Activated CD4-positive, alpha-beta T cell treated with anti-CD3 and anti-CD28 coated beads, Interleukin-2, amount 50 U/mL, for 1 hour (primary cell): ENCODE data around the gene MINPP1.
"Not testable (repeated sequence)": the region's sequence is repeated elsewhere in the genome, so short reads cannot be mapped to it uniquely, and the experiment has no call there.

ENCODE experiments used
- DNase-seq: peaks from one replicate; pipeline ENCODE4 v3.0.0-alpha.2; 2020

The MINPP1 gene, protein sequence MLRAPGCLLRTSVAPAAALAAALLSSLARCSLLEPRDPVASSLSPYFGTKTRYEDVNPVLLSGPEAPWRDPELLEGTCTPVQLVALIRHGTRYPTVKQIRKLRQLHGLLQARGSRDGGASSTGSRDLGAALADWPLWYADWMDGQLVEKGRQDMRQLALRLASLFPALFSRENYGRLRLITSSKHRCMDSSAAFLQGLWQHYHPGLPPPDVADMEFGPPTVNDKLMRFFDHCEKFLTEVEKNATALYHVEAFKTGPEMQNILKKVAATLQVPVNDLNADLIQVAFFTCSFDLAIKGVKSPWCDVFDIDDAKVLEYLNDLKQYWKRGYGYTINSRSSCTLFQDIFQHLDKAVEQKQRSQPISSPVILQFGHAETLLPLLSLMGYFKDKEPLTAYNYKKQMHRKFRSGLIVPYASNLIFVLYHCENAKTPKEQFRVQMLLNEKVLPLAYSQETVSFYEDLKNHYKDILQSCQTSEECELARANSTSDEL

GRCh38 chr10:87504640-87505365 is at the start of gene MINPP1:
TSS of gene MINPP1 (plus strand) at chr10:87504893. CDS start at chr10:87504916, 23 bp downstream.
- DNase-seq: peak; percentile 48

GRCh38 chr10:87456586-87457220 is 48.0 kb upstream of the MINPP1 start:
- not testable (repeated sequence) for DNase-seq

DNA sequence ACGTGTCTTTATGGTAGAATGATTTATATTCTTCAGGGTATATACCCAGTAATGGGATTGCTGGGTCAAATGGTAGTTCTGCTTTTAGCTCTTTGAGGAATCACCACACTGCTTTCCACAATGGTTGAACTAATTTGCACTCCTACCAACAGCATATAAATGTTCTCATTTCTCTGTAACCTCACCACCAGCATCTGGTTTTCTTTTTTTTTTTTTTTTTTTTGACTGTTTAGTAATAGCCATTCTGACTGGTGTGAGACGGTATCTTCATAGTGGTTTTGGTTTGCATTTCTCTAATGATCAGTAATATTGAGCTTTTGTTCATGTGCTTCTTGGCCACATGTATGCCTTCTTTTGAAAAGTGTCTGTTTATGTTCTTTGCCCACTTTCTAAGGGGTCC is 42.9 kb upstream of the MINPP1 start:
- not testable (repeated sequence) for DNase-seq

GRCh38 chr10:87466849-87467248 is 37.8 kb upstream of the MINPP1 start:
- DNase-seq: not testable (repeated sequence)

DNA sequence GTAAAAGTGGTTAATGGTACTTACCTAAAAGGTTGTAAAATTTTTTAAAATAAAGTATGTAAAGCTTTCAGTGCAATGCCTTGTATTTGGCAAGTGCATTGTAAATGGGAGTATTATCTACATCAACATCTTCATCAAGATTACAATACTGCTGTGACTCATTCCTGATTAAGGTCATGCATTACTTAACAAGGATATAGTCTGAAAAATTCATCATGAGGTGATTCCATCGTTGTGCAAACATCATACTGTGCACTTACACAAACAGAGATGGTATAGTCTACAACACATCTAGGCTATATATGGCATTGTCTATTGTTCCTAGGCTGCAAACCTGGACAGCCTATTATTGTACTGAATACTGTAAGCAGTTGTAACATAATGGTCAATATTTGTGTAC is 16.0 kb upstream of the MINPP1 start:
- DNase-seq: not testable (repeated sequence)

DNA sequence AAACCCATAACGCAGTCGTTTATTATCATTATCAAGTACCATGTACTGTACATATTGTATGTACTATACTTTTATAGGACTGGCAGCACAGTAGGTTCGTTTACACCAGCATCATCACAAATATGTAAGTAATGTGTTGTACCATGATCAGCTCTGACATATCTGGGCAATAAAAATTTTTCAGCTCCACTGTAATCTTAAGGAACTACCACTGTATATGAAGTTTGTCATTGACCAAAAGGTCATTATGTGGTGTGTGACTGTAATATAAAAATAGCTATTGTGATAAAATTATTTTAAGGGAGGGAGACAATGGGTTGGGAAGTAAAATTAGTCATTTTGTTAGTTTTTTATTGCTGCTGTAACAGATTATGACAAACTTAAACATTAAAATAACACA is 14.4 kb upstream of the MINPP1 start:
- not testable (repeated sequence) for DNase-seq

DNA sequence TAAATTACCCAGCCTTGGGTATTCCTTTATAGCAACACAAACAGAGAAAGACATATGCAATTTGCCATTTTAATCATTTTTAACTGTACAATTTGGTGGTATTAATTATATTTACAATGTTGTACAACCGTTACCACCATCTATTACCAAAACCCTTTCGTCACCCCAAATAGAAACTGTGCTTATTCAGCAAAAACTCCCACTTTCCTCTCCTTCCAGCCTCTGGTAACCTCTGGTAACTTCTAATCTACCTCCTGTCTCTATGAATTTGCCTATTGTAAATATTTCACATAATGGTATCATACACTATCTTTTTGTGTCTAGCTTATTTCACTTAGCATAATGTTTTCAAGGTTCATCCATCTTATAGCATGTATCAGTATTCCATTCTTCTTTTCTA is 12.2 kb upstream of the MINPP1 start:
- DNase-seq: not testable (repeated sequence)

DNA sequence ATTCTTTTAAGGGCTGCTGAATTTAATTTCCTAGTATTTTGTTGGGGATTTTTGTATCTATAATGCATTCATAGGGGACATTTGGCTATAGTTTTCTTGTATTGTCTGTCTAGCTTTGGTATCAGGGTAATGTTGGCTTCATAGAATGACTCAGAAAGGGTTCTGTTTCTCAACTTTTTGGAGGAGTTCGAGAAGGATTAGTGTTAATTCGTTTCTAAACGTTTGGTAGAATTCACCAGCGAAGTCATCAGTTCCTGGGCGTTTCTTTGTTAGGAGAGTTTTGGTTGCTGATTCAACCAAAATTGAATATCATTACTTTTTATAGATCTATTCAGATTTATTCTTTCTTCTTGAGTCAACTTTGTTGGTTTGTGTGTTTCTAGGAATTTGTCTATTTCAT is 9.2 kb upstream of the MINPP1 start:
- not testable (repeated sequence) for DNase-seq

DNA sequence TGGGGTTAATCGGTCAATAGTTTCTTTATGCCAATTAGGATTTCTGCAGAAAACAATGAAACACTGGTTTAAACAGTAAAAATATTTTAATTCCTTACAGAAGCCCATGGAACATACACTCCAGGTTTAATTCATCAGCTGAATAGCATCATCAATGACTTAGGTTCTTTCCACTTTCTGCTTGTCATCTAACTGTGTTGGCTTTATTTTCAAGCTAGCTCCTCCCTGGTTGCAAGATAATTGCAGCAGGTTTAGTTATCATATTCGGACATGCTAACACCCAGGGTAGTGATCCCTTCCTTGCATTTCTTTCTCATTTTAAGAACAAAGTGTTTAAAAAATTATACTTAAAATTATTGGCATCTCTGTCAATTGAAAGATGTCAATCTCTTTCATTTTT is 7.3 kb upstream of the MINPP1 start:
- DNase-seq: not testable (repeated sequence)

GRCh38 chr10:87498106-87498789 is 6.4 kb upstream of the MINPP1 start:
- not testable (repeated sequence) for DNase-seq

- DNase-seq: no peak
Measured at GRCh38 chr10:87500646-87501048, 4.0 kb upstream of the MINPP1 start.

- DNase-seq: no peak
Measured at GRCh38 chr10:87503401-87503800, 1.3 kb upstream of the MINPP1 start.

- no peak for DNase-seq
Measured at GRCh38 chr10:87503886-87504285, 807 bp upstream of the MINPP1 start.

GRCh38 chr10:87504307-87504639 is 420 bp upstream of the MINPP1 start:
- no peak for DNase-seq

GRCh38 chr10:87505366-87506111 is 846 bp downstream of the MINPP1 start:
- DNase-seq: peak; percentile 35

DNA sequence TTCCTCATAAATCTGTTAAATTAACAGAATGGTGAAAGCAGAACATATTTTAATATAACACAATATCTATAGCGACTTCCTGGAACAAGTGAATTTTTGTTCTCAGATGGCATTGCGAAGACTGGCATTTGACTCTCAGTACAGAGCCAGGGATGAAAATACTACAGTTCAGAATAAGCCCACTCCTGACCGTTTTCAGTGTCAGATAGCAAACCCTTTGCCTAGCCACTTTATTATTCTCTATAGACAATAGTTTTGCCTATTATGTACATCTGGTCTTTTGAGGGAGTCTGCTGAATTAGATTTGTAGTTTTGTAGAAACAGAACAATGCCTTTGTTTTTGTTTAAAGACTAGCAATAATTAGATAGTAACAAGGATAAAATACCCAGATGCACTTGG is 2.3 kb downstream of the MINPP1 start:
- DNase-seq: no peak

DNA sequence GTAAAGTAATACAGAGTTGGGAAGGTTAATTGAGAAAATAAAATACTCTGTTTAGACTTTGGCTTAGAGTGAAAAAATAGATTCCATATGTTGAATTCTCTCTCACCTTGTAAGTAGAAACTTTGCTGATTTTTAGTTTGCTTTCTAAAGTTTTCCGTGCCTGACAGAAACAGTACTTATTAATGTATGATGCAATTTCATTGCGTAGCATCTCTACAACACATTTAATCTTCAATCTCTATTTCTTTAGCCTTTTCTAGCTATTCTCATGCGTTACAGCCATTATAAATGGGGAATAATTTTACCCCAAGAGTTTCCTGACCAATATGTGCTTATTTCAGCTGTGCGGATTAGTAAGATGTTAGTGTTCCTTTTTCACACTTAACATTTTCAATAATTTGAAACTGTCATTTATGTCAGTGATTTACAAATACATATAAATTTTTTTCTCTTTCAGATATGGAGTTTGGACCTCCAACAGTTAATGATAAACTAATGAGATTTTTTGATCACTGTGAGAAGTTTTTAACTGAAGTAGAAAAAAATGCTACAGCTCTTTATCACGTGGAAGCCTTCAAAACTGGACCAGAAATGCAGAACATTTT is 3.3 kb downstream of the MINPP1 start:
- DNase-seq: no peak

GRCh38 chr10:87508837-87509236 is 4.1 kb downstream of the MINPP1 start:
- no peak for DNase-seq

- DNase-seq: no peak
Measured at GRCh38 chr10:87510025-87510424, 5.3 kb downstream of the MINPP1 start.

DNA sequence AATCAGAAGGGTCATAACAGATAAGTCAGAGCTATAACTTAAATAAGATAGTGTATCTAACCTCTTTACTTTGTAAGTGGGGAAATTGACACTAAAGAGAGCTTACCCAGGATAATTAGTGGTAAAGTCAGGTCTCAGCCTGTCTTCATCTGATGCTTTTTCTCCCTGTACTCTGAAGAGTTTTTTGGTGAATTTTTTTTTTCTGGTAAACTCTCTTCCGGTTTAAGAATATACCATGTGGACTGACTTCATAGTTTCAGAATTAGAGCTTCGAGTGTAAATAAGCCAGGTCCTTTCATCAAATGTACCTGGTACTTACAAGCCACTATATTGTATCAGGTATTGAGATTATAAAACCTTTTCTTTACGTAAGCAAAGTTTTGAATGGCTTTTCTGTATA is 6.8 kb downstream of the MINPP1 start:
- DNase-seq: no peak

- no peak for DNase-seq
Measured at GRCh38 chr10:87518937-87519336, 14.2 kb downstream of the MINPP1 start.

DNA sequence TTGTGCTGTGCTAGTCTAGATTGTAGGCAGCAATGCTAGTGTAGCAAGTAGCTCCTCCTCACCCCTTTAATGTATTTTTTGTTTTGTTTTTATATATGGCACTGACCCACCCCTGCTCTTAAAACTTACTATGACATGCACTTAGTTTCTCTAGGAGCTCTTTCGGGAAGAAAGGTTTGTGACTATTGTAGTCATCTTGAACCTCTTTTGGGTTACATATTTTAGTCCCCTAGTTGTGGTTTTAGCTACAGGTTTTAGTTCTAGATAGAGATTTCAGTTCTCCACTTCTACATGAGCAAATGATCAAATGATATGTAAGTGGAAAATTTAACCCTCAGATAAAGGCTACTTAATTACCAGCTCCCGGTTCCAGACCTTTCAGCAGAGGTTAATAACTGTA is 14.9 kb downstream of the MINPP1 start:
- no peak for DNase-seq
